OCI-LY1 (cell line): Measurements from ENCODE around the gene RPL36A.
A peak's percentile ranks its signal among the peaks of the same experiment; 100 is the strongest.

Experiments used
- H2AFZ ChIP-seq: fragments of 200-600 bp; sonication (generic), shearing (Covaris generic); 2 replicates; pipeline ENCODE4 v1.6.0; 2014; ENCODE audit warnings: antibody characterized with exemption, mild to moderate bottlenecking, low read length
- H3F3A ChIP-seq: fragments of 200-600 bp; sonication (generic), shearing (Covaris generic); 2 replicates; pipeline ENCODE4 v1.6.0; 2014; ENCODE audit warnings: mild to moderate bottlenecking, antibody characterized with exemption, low read length, moderate library complexity; ENCODE audit not compliant: insufficient read depth
- H3K27ac ChIP-seq: fragments of 200-600 bp; sonication (generic); 2 replicates; pipeline ENCODE4 v1.5.1; 2014; ENCODE audit warnings: low read length, mixed run types, mild to moderate bottlenecking, low read depth; ENCODE audit not compliant: poor library complexity, severe bottlenecking
- H3K27me3 ChIP-seq: fragments of 200-600 bp; sonication (generic); 2 replicates; pipeline ENCODE4 v1.6.0; 2014; ENCODE audit warnings: antibody characterized with exemption, mild to moderate bottlenecking, low read length, moderate library complexity; ENCODE audit not compliant: insufficient read depth
- H3K36me3 ChIP-seq: fragments of 200-600 bp; sonication (generic); 2 replicates; pipeline ENCODE4 v1.6.1; 2014; ENCODE audit warnings: mild to moderate bottlenecking, antibody characterized with exemption, low read length, moderate library complexity, mixed read lengths; ENCODE audit not compliant: insufficient read depth
- H3K4me1 ChIP-seq: fragments of 200-600 bp; sonication (generic); 2 replicates; pipeline ENCODE4 v1.5.1; 2014; ENCODE audit warnings: mild to moderate bottlenecking, low read length, moderate library complexity; ENCODE audit not compliant: insufficient read depth, severe bottlenecking
- H3K4me2 ChIP-seq: fragments of 200-600 bp; sonication (generic), shearing (Covaris generic); 2 replicates; pipeline ENCODE4 v1.6.1; 2014; ENCODE audit warnings: low read length
- H3K4me3 ChIP-seq: fragments of 200-600 bp; sonication (generic); 2 replicates; pipeline ENCODE4 v1.5.1; 2014; ENCODE audit warnings: low read length, low read depth, mild to moderate bottlenecking, mixed read lengths; ENCODE audit not compliant: poor library complexity, severe bottlenecking
- H3K79me2 ChIP-seq: fragments of 200-600 bp; shearing (Covaris generic); 2 replicates; pipeline ENCODE4 v1.6.1; 2016; ENCODE audit warnings: mixed run types, low read length, mixed read lengths; ENCODE audit not compliant: insufficient read depth
- H3K9ac ChIP-seq: fragments of 200-600 bp; sonication (generic), shearing (Covaris generic); 2 replicates; pipeline ENCODE4 v1.6.1; 2014; ENCODE audit warnings: mild to moderate bottlenecking, low read length, mixed read lengths
- H3K9me2 ChIP-seq: fragments of 200-600 bp; sonication (generic), shearing (Covaris generic); 2 replicates; pipeline ENCODE4 v1.6.1; 2014; ENCODE audit warnings: low read depth, mild to moderate bottlenecking, low read length, mixed read lengths
- H3K9me3 ChIP-seq: fragments of 200-600 bp; shearing (Covaris generic); 2 replicates; pipeline ENCODE4 v1.6.1; 2014; ENCODE audit warnings: low read length, mixed read lengths
- H4K20me1 ChIP-seq: fragments of 200-600 bp; sonication (generic), shearing (Covaris generic); 2 replicates; pipeline ENCODE4 v1.6.0; 2016; ENCODE audit warnings: mild to moderate bottlenecking, low read length; ENCODE audit not compliant: insufficient read depth
- EZH2 ChIP-seq: fragments of 200-600 bp; sonication (generic), shearing (Covaris generic); IDR thresholded peaks from 2 replicates; pipeline ENCODE4 v1.8.0; 2017; ENCODE audit warnings: borderline replicate concordance, mixed run types, mild to moderate bottlenecking, antibody characterized with exemption, low read length, moderate library complexity, mixed read lengths
- TF ChIP-seq, protein P1 (sequence below): fragments of 200-600 bp; sonication (generic), shearing (Covaris generic); IDR thresholded peaks from 2 replicates; pipeline ENCODE4 v1.5.1; 2017; ENCODE audit warnings: mild to moderate bottlenecking, antibody characterized with exemption, low read length, moderate library complexity, mixed read lengths

RPL36A gene

DNA sequence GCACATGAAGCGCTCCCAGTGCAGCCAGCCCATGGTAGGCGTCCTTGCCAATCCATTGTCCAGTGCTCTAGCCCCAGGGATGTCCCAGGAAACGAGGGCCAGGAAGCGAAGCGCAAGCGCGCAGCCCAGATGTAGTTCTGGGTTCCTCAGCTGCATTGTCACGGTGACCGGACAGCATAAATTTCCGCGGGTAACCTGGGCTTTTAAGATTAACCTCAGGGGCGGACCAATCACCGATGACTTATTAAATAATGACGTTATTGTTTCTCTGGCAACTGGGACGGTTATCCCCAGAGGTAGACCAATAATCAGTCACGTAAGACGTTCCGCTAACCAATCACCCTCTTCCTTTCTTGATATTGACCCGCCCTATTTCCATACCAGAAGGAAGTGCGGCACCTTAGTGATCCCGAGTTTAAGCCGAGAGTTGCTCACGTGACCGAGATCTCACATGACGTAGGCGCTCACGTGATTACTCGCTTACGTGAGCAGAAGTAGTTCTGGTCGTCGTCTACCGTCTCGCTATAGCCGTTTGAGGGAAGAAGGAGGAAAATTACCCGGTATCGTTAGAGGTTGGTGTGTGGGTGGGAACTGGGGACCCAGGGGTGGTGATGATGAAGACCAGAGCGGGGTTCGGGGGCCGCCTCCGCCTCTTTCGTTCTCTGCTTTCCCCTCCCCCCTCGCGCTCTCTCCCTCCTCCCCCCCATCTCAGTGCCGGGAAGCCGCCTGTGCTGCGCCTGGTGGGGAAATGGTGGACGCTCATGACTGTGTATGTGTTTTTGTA lies 17.1 kb downstream of the RPL36A start, which contains the start of the genes GLA and HNRNPH2:
GLA (minus strand) TSS at position 178 of the 784 bp plus-strand sequence; CDS start at position 156, 22 bp downstream.
HNRNPH2 (plus strand) TSS at position 475 of the 784 bp plus-strand sequence. CDS start 3,767 bp downstream, outside the sequence.
- Histone ChIP-seq H3K36me3 (peaks cover 25% of the 10 kb centered on the region), H3F3A (no peaks in the 10 kb centered on the region), H3K4me3 (peak within 1 kb of the TSS; percentile 99), H3K4me2 (peak within 1 kb of the TSS; percentile 91), H3K27ac (peak within 1 kb of the TSS; percentile 76), H3K4me1 (peaks cover 26% of the 10 kb centered on the region), H2AFZ (no peak within 1 kb of the TSS), H4K20me1 (no peaks in the 10 kb centered on the region), H3K9me2 (no peaks in the 10 kb centered on the region), H3K79me2 (peaks cover 44% of the 10 kb centered on the region), H3K27me3 (no peaks in the 10 kb centered on the region), H3K9me3 (no peaks in the 10 kb centered on the region), H3K9ac (peak within 1 kb of the TSS; percentile 97)
- TF ChIP-seq EZH2: no peak
- TF ChIP-seq, protein P1, sequence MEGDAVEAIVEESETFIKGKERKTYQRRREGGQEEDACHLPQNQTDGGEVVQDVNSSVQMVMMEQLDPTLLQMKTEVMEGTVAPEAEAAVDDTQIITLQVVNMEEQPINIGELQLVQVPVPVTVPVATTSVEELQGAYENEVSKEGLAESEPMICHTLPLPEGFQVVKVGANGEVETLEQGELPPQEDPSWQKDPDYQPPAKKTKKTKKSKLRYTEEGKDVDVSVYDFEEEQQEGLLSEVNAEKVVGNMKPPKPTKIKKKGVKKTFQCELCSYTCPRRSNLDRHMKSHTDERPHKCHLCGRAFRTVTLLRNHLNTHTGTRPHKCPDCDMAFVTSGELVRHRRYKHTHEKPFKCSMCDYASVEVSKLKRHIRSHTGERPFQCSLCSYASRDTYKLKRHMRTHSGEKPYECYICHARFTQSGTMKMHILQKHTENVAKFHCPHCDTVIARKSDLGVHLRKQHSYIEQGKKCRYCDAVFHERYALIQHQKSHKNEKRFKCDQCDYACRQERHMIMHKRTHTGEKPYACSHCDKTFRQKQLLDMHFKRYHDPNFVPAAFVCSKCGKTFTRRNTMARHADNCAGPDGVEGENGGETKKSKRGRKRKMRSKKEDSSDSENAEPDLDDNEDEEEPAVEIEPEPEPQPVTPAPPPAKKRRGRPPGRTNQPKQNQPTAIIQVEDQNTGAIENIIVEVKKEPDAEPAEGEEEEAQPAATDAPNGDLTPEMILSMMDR: no peak

DNA sequence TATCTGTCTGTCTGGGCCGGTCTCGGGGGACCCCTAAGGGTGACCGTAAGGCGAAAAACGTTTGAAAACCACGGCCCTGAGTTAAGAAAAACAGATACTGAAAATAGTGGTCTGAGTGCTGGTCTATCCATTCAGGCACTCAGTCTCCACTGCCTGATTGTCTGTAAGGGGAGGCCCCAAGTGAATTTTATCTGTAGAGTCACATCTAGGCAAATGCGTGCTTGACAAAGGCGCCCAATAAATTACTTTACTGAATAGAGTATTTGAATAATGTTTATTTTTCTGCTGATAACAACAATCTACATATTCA lies 17.7 kb downstream of the RPL36A start:
- Histone ChIP-seq H2AFZ (no peak overlapping the region), H3K4me2 (peak overlapping the region; percentile 68), H3K9me3 (no peaks in the 10 kb centered on the region), H3K36me3 (peaks cover 27% of the 10 kb centered on the region), H3K27ac (peak overlapping the region; percentile 76), H3K4me1 (peaks cover 26% of the 10 kb centered on the region), H3K9me2 (no peaks in the 10 kb centered on the region), H3K79me2 (peaks cover 44% of the 10 kb centered on the region), H3F3A (no peaks in the 10 kb centered on the region), H4K20me1 (no peaks in the 10 kb centered on the region), H3K9ac (peak overlapping the region; percentile 79), H3K27me3 (no peaks in the 10 kb centered on the region), H3K4me3 (peak overlapping the region; percentile 99)
- no peak for TF ChIP-seq EZH2
- TF ChIP-seq, protein P1: no peak

DNA sequence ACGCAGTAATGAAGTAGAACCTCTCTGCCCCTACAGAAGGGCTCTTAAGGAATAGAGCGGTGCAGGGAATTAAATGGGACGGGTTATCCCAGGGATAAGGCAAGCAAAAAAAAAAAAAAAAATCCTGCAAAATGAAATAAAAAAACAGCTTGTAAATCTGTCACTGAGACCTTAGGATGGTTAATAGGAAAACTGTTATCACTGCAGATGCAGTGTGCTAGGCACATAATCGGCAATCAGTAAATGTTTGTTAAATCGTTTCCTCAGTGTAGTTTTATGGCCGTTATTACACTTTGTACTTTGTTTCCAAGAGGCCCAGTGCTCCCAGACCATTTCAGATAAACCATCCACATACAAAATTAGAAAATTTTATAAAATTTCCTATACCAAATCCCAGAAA lies 18.2 kb downstream of the RPL36A start:
- no peaks in the 10 kb centered on the region for H4K20me1 ChIP-seq
- H3K36me3 ChIP-seq: peaks cover 26% of the 10 kb centered on the region; the same call in 1 of the 2 replicates
- no peaks in the 10 kb centered on the region for H3K27me3 ChIP-seq
- peak overlapping the region; percentile 68 for H3K4me2 ChIP-seq
- H2AFZ ChIP-seq: no peak overlapping the region
- peaks cover 26% of the 10 kb centered on the region for H3K4me1 ChIP-seq
- no peak for TF ChIP-seq EZH2
- TF ChIP-seq, protein P1: no peak
- peak overlapping the region; percentile 99 for H3K4me3 ChIP-seq
- H3K9me3 ChIP-seq: no peaks in the 10 kb centered on the region
- H3K79me2 ChIP-seq: peaks cover 44% of the 10 kb centered on the region
- no peaks in the 10 kb centered on the region for H3K9me2 ChIP-seq
- H3F3A ChIP-seq: no peaks in the 10 kb centered on the region
- H3K9ac ChIP-seq: peak overlapping the region; percentile 79
- H3K27ac ChIP-seq: peak overlapping the region; percentile 76
